ENCODE measurements around the gene SYNRG. TPM values are rescaled to one million over a fixed set of nuclear protein-coding genes. Genes with fewer than 3 reads are reported as not detected.

Gene SYNRG
- polyA plus RNA-seq (2011; rRNA removed): 17.4 and 24.8 TPM in 2 replicates
- 4.5 and 5.2 TPM in 2 replicates for polyA plus RNA-seq (2012; cell fraction: cytosol; rRNA removed)
- polyA plus RNA-seq (2012; cell fraction: nucleus; rRNA removed): 6.3 and 7.2 TPM in 2 replicates
- polyA plus RNA-seq (2017; fragmentation: RNase III; extraction: RNeasy Plus Mini Kit Qiagen cat#74134 plus additional on column Dnase treatment): 12.3 to 13.1 TPM (median 13.1 TPM) in 3 replicates
- polyA minus RNA-seq (2011; rRNA and poly(A)+ RNA removed): 28.1 and 48.8 TPM in 2 replicates

GRCh38 chr17:37609170-37610040 lies at the start of gene SYNRG:
TSS of gene SYNRG (minus strand) at chr17:37609418. CDS start at chr17:37609355, 63 bp downstream.
- peak within 1 kb of the TSS; percentile 72 for H3K4me3 ChIP-seq
- no peaks in the 10 kb centered on the region for H3K9me3 ChIP-seq
- under 1% methylated on average over 28 of the region's 60 CpGs for WGBS (ENCODE audit: missing lambda C conversion rate)
- ChIA-PET POLR2A (interaction anchor here (0.5 to 1.9 kb wide), 22 partner anchors 9 to 424 kb away, joined by 3 to 11 read pairs (median 4); partner anchors contain the start of genes ACACA and TADA2A), CTCF (interaction anchor here (0.6 to 2.8 kb wide), 25 partner anchors 9 to 564 kb away, joined by 3 to 16 read pairs (median 4); no protein-coding TSS in a partner anchor)
- DNase-seq (ENCODE audit: low read depth in 1 of 2, low spot score in 1 of 2) (peak; percentile 98 to 99), FAIRE-seq (no peak), ATAC-seq (peak; percentile 97)
- peak within 1 kb of the TSS; percentile 86 to 93 for H3K27ac ChIP-seq
- H3K4me1 ChIP-seq: peaks cover 20% of the 10 kb centered on the region; the same call in 1 of the 3 replicates
- H3K4me2 ChIP-seq: peak within 1 kb of the TSS; percentile 84
- TF ChIP-seq EP300 (IDR thresholded peaks at IDR 0.05) (peak in 1 of 2 experiments; percentile 20; a peak in 1 of 5 replicates), MAZ (IDR thresholded peaks at IDR 0.05; ENCODE audit: borderline replicate concordance, low read depth, low read length) (0 out of 2 replicates have a peak, but pooled peaks have one; percentile 63), MYC (IDR thresholded peaks at IDR 0.05; ENCODE audit: borderline replicate concordance, low read length) (no peak; the same call in 1 of the 2 replicates), KDM5A (IDR thresholded peaks at IDR 0.05) (peak; percentile 70; the same call in 1 of the 2 replicates), HDAC2 (IDR thresholded peaks at IDR 0.05) (no peak), ELK1 (IDR thresholded peaks at IDR 0.05; ENCODE audit: low read depth, low read length) (no peak), MAX (IDR thresholded peaks at IDR 0.05) (peak; percentile 86), MAFK (IDR thresholded peaks at IDR 0.05; ENCODE audit: partially characterized antibody) (peak; percentile 67), HMGXB4 (CRISPR knock-in tag; IDR thresholded peaks at IDR 0.05; ENCODE audit: borderline replicate concordance) (no peak), NR3C1 (IDR thresholded peaks at IDR 0.05) (no peak), NPAS2 (CRISPR knock-in tag; IDR thresholded peaks at IDR 0.05; ENCODE audit: borderline replicate concordance) (peak; percentile 97), FOXS1 (CRISPR knock-in tag; IDR thresholded peaks at IDR 0.05) (no peak), CBX2 (IDR thresholded peaks at IDR 0.05; ENCODE audit: borderline replicate concordance, low read depth) (no peak), RAD21 (conservative IDR thresholded peaks at IDR 0.05 in 1 of 2, IDR thresholded peaks at IDR 0.05 in 1 of 2) (peak; percentile 36 to 52), HOXA7 (CRISPR knock-in tag; IDR thresholded peaks at IDR 0.05) (no peak; the same call in 1 of the 2 replicates), HOXB5 (CRISPR knock-in tag; IDR thresholded peaks at IDR 0.05) (no peak), ESRRA (IDR thresholded peaks at IDR 0.05; ENCODE audit: borderline replicate concordance, low read length) (no peak), ZFP36 (IDR thresholded peaks at IDR 0.05; ENCODE audit: borderline replicate concordance, partially characterized antibody) (no peak), CHD4 (IDR thresholded peaks at IDR 0.05; ENCODE audit: borderline replicate concordance) (no peak), RARB (CRISPR knock-in tag; IDR thresholded peaks at IDR 0.05) (no peak), JUNB (IDR thresholded peaks at IDR 0.05) (no peak), CBX8 (IDR thresholded peaks at IDR 0.05) (no peak), NFE2L2 (conservative IDR thresholded peaks at IDR 0.05; ENCODE audit: low read length) (no peak), HOXB13 (CRISPR knock-in tag; IDR thresholded peaks at IDR 0.05; ENCODE audit: low read depth) (no peak), TFCP2L1 (CRISPR knock-in tag; IDR thresholded peaks at IDR 0.05) (no peak; the same call in none of the 2 replicates), BCL3 (IDR thresholded peaks at IDR 0.05) (peak; percentile 92; the same call in 2 of the 3 replicates), BHLHE40 (IDR thresholded peaks at IDR 0.05; ENCODE audit: low read depth, low read length) (peak; percentile 96), GATA3 (IDR thresholded peaks at IDR 0.05; ENCODE audit: borderline replicate concordance) (peak; percentile 84), TP53 (CRISPR knock-in tag; IDR thresholded peaks at IDR 0.05) (no peak; the same call in 1 of the 2 replicates), ZC3H11A (IDR thresholded peaks at IDR 0.05) (no peak), POLR2AphosphoS2 (conservative IDR thresholded peaks at IDR 0.05; ENCODE audit: low read length) (peak; percentile 96), JUN (IDR thresholded peaks at IDR 0.05) (peak; percentile 94 to 99)
- TF ChIP-seq, protein P1, sequence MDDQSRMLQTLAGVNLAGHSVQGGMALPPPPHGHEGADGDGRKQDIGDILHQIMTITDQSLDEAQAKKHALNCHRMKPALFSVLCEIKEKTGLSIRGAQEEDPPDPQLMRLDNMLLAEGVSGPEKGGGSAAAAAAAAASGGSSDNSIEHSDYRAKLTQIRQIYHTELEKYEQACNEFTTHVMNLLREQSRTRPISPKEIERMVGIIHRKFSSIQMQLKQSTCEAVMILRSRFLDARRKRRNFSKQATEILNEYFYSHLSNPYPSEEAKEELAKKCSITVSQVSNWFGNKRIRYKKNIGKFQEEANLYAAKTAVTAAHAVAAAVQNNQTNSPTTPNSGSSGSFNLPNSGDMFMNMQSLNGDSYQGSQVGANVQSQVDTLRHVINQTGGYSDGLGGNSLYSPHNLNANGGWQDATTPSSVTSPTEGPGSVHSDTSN (IDR thresholded peaks at IDR 0.05): peak; percentile 90
- TF ChIP-seq, protein P2, sequence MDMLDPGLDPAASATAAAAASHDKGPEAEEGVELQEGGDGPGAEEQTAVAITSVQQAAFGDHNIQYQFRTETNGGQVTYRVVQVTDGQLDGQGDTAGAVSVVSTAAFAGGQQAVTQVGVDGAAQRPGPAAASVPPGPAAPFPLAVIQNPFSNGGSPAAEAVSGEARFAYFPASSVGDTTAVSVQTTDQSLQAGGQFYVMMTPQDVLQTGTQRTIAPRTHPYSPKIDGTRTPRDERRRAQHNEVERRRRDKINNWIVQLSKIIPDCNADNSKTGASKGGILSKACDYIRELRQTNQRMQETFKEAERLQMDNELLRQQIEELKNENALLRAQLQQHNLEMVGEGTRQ (IDR thresholded peaks at IDR 0.05): peak; percentile 99

Measured in A549 (cell line).